ENCODE results near the gene CCDC154.
"Not testable (repeated sequence)": the region's sequence is repeated elsewhere in the genome, so short reads cannot be mapped to it uniquely, and the experiment has no call there.

The CCDC154 gene

GRCh38 chr16:1443980-1444729, at the start of gene CCDC154:
TSS of gene CCDC154 (minus strand) at chr16:1444556. CDS start at chr16:1444322, 234 bp downstream.
- no peak for DNase-seq

- no peak for DNase-seq
Observed at GRCh38 chr16:1493746-1494094, 49.4 kb upstream of the CCDC154 start.

- peak in 57 of 58 donors; percentile 25 to 86 (median 74) for DNase-seq
Observed at GRCh38 chr16:1492923-1493745, 48.8 kb upstream of the CCDC154 start, which contains the start of gene TELO2. TSS of gene TELO2 (plus strand) at chr16:1493360. CDS start at chr16:1494282, 922 bp downstream.

GRCh38 chr16:1492082-1492922, 47.9 kb upstream of the CCDC154 start:
- DNase-seq, result no peak

GRCh38 chr16:1491327-1491726, 47.0 kb upstream of the CCDC154 start:
- no peak for DNase-seq

- no peak for DNase-seq
Observed at GRCh38 chr16:1489077-1489476, 44.7 kb upstream of the CCDC154 start.

DNA sequence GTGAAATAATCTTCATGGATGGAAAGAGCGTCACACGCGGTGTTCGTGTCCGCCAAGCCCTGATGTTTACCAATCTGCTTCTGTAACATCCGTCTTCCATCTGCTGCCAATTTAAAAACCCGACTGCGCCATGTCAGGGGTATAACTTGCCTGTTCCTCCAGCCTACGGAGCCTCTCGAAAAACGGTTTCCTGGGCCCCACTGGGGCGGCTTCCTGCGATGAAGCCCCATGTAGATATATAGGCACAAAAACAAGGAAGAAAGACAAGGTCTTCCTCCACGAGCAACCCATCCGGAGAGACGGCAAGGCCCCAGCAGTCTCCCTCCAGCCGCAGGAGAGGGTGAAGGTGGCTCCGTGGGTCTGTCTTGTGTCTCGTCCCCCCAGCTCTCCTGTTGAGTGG, 44.3 kb upstream of the CCDC154 start, which contains the start of gene PTX4:
Gene PTX4, minus strand, starts transcription at position 326 of the 400 bp plus-strand sequence. Its CDS starts 35 bp downstream, at position 291.
- DNase-seq, result no peak

- no peak for DNase-seq
Observed at GRCh38 chr16:1488054-1488601, 43.8 kb upstream of the CCDC154 start.

- DNase-seq, result no peak
Observed at GRCh38 chr16:1487395-1488053, 43.2 kb upstream of the CCDC154 start.

- no peak for DNase-seq
Observed at GRCh38 chr16:1486551-1487390, 42.4 kb upstream of the CCDC154 start.

DNA sequence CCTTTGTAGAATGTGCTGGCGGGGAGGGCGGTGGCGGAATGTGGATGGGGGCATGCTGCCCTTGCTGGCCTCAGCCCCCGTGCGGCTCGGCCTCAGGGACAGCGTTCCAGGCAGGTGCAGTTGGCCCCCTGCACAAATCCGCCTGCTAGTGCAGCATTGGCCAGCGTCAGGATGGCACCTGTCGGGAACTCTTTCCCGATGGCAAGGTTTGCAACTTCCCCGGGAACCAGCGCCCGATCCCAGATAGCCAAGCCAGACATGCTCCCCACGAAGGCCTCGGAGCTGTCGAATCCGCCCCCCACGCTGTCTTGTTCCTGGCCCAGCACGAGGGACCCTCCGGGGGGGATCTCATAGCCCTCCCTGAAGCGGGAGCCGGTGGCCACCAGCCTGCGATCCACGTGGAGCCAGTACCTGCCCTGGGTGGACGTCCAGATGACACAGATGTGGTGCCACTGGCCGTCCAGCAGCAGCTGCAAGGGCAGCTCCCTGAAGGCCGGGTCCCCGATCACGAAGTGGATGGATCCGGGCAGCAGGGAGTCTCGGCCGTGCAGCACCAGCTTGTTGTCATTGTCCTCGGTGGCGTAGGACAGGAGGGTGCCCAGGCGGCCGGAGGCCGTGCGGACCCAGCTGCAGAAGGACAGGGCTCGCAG, 41.6 kb upstream of the CCDC154 start:
- DNase-seq, result no peak

GRCh38 chr16:1481906-1482835, 37.8 kb upstream of the CCDC154 start:
- DNase-seq, result no peak

DNA sequence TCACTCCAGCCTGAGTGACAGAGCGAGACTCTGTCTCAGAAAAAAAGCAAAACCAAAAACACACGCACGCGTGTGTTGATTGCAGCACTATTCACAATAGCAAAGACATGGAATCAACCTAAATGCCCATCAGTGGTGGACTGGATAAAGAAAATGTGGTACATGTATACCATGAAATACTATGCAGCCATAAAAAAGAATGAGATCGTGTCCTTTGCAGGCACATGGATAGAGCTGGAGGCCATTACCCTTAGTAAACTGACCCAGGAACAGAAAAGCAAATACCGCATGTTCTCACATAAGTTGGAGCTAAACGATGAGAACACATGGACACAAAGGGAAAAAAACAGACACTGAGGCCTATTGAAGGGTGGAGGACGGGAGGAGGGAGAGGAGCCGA, 34.6 kb upstream of the CCDC154 start:
- not testable (repeated sequence) for DNase-seq

GRCh38 chr16:1477033-1477432, 32.7 kb upstream of the CCDC154 start:
- DNase-seq, result no peak

DNA sequence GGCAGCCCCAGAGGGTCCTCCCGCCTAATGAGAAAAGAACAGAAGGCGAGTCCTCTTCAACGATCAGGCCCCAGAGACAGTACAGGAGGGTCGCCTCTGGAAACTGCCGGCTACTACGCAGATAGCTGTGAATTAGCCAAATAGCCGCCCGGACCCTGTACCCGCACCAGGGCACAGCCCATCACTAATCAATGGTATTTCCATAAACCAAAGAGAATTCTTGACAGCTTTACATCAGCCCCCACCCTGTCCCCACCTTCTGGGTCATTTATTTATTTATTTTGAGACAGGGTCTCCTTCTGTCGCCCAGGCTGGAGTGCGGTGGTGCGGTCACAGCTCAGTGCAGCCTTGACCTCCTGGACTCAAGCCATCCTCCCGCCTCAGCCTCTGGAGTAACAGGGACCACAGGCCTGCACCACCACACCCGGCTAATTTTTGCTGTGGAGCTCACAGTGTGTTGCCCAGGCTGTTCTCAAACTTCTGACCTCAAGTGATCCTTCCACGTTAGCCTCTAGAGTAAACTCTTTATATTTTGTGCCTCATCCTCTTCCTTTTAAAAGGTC, 31.3 kb upstream of the CCDC154 start:
- no peak for DNase-seq

- peak in 57 of 58 donors; percentile 37 to 94 (median 82) for DNase-seq
Observed at GRCh38 chr16:1474796-1475551, 30.6 kb upstream of the CCDC154 start, which contains the start of gene CLCN7. TSS of gene CLCN7 (minus strand) at chr16:1475028. CDS start at chr16:1474974, 54 bp downstream.
